Stimulated activated CD8-positive, alpha-beta memory T cell treated with anti-CD3 and anti-CD28 coated beads, Interleukin-12 subunit alpha, Interleukin-12 subunit beta, amount 100 ng/mL, for 24 hours (primary cell): ENCODE measurements around the gene TIAM2.

Experiments used
- DNase-seq: peaks from one replicate; pipeline ENCODE4 v3.0.0-alpha.2; 2020; ENCODE audit errors: extremely low read depth

Gene TIAM2

GRCh38 chr6:155234167-155234566 is 239.1 kb downstream of the TIAM2 start:
- DNase-seq, result no peak

GRCh38 chr6:155234687-155235086 is 239.6 kb downstream of the TIAM2 start:
- DNase-seq, result no peak

GRCh38 chr6:155235087-155235486 is 240.0 kb downstream of the TIAM2 start:
- DNase-seq, result no peak

GRCh38 chr6:155237613-155238012 is 242.5 kb downstream of the TIAM2 start:
- no peak for DNase-seq

GRCh38 chr6:155240905-155241600 is 245.9 kb downstream of the TIAM2 start:
- DNase-seq, result no peak

GRCh38 chr6:155241966-155242365 is 246.9 kb downstream of the TIAM2 start:
- DNase-seq, result no peak

- no peak for DNase-seq
Measured at GRCh38 chr6:155244434-155244833, 249.3 kb downstream of the TIAM2 start.

GRCh38 chr6:155245193-155245592 is 250.1 kb downstream of the TIAM2 start:
- no peak for DNase-seq

GRCh38 chr6:155245831-155246230 is 250.7 kb downstream of the TIAM2 start:
- DNase-seq, result no peak

- no peak for DNase-seq
Measured at GRCh38 chr6:155246825-155247224, 251.7 kb downstream of the TIAM2 start.

- no peak for DNase-seq
Measured at GRCh38 chr6:155247618-155248007, 252.5 kb downstream of the TIAM2 start.

- no peak for DNase-seq
Measured at GRCh38 chr6:155248008-155249001, 253.2 kb downstream of the TIAM2 start.

GRCh38 chr6:155250701-155251381 is 255.7 kb downstream of the TIAM2 start:
- no peak for DNase-seq

- no peak for DNase-seq
Measured at GRCh38 chr6:155252581-155252980, 257.5 kb downstream of the TIAM2 start.

- DNase-seq, result no peak
Measured at GRCh38 chr6:155253337-155253736, 258.2 kb downstream of the TIAM2 start.

GRCh38 chr6:155254139-155254538 is 259.0 kb downstream of the TIAM2 start:
- no peak for DNase-seq

GRCh38 chr6:155256122-155256795 is 261.1 kb downstream of the TIAM2 start:
- DNase-seq, result no peak

GRCh38 chr6:155257796-155258195 is 262.7 kb downstream of the TIAM2 start:
- no peak for DNase-seq

GRCh38 chr6:155259204-155259603 is 264.1 kb downstream of the TIAM2 start:
- DNase-seq, result no peak

- no peak for DNase-seq
Measured at GRCh38 chr6:155259897-155260296, 264.8 kb downstream of the TIAM2 start.

- no peak for DNase-seq
Measured at GRCh38 chr6:155260686-155261085, 265.6 kb downstream of the TIAM2 start.
